CD4-positive, alpha-beta T cell treated with Interleukin-15 for 1 hour (primary cell): Measurements from ENCODE around the gene WBP2NL.

Source experiments
- DNase-seq: peaks from one replicate; pipeline ENCODE4 v3.0.0-alpha.2; 2020

Gene WBP2NL

GRCh38 chr22:42074132-42074811 is 75.7 kb downstream of the WBP2NL start, which contains the start of gene PHETA2:
Gene PHETA2, plus strand, starts transcription at chr22:42074248. Its CDS starts 3,046 bp downstream, at chr22:42077294.
- DNase-seq: peak; percentile 63

- no peak for DNase-seq
These were observed 76.5 kb downstream of the WBP2NL start for GRCh38 chr22:42074846-42075676.

GRCh38 chr22:42076764-42077485 is 78.3 kb downstream of the WBP2NL start:
- DNase-seq: no peak

GRCh38 chr22:42077486-42078125 is 79.0 kb downstream of the WBP2NL start:
- no peak for DNase-seq
